H7 (cell line): ENCODE measurements around the gene DHRS9. TPM values are rescaled to one million over a fixed set of nuclear protein-coding genes. Genes with fewer than 3 reads are reported as not detected.
A peak's percentile ranks its signal among the peaks of the same experiment; 100 is the strongest.

Source experiments
- DNase-seq: peaks from one replicate; pipeline ENCODE4 v3.0.0; 2012
- H3K27me3 ChIP-seq: 2 replicates; pipeline ENCODE4 v1.6.0; 2011; ENCODE audit warnings: mild to moderate bottlenecking, low read length; ENCODE audit not compliant: control insufficient read depth, insufficient read depth
- H3K36me3 ChIP-seq: replicated peaks from 2 replicates; pipeline ENCODE4 v1.5.1; 2011; ENCODE audit warnings: low read length; ENCODE audit not compliant: control insufficient read depth, insufficient read depth
- H3K4me3 ChIP-seq: 2 replicates; pipeline ENCODE4 v1.5.1; 2011; ENCODE audit warnings: low read depth, mild to moderate bottlenecking, control low read depth, low read length, moderate library complexity; ENCODE audit not compliant: insufficient read depth
- total RNA-seq: library from RNA; depleted of rRNA; stranded (reverse); fragments of >200 nt; shearing (Covaris generic); gene quantifications from 2 replicates; pipeline ENCODE4 v1.2.3, GENCODE V29; 2014

The DHRS9 gene
- total RNA-seq, 1 experiment from 2014 or later: not detected

GRCh38 chr2:169105476-169105875 is 36.1 kb downstream of the DHRS9 start:
- H3K27me3 ChIP-seq: no peaks in the 10 kb centered on the region
- H3K4me3 ChIP-seq: no peak overlapping the region
- DNase-seq: no peak
- no peaks in the 10 kb centered on the region for H3K36me3 ChIP-seq

GRCh38 chr2:169106134-169106533 is 36.8 kb downstream of the DHRS9 start:
- no peaks in the 10 kb centered on the region for H3K36me3 ChIP-seq
- no peaks in the 10 kb centered on the region for H3K27me3 ChIP-seq
- DNase-seq: no peak
- no peak overlapping the region for H3K4me3 ChIP-seq

GRCh38 chr2:169106563-169107545 is 37.5 kb downstream of the DHRS9 start:
- Histone ChIP-seq H3K27me3 (no peaks in the 10 kb centered on the region), H3K36me3 (no peaks in the 10 kb centered on the region), H3K4me3 (no peak overlapping the region)
- no peak for DNase-seq

GRCh38 chr2:169107645-169108044 is 38.3 kb downstream of the DHRS9 start:
- DNase-seq: no peak
- Histone ChIP-seq H3K36me3 (no peaks in the 10 kb centered on the region), H3K27me3 (no peaks in the 10 kb centered on the region), H3K4me3 (no peak overlapping the region)

- Histone ChIP-seq H3K4me3 (no peak overlapping the region), H3K36me3 (no peaks in the 10 kb centered on the region), H3K27me3 (no peaks in the 10 kb centered on the region)
- DNase-seq: no peak
Observed at GRCh38 chr2:169108099-169108884, 38.9 kb downstream of the DHRS9 start.

GRCh38 chr2:169109502-169110409 is 40.4 kb downstream of the DHRS9 start:
- Histone ChIP-seq H3K4me3 (no peak overlapping the region), H3K27me3 (no peaks in the 10 kb centered on the region), H3K36me3 (no peaks in the 10 kb centered on the region)
- DNase-seq: peak; percentile 57

GRCh38 chr2:169110419-169110818 is 41.1 kb downstream of the DHRS9 start:
- no peak for DNase-seq
- H3K36me3 ChIP-seq: no peaks in the 10 kb centered on the region
- no peak overlapping the region for H3K4me3 ChIP-seq
- no peaks in the 10 kb centered on the region for H3K27me3 ChIP-seq

GRCh38 chr2:169110916-169111315 is 41.6 kb downstream of the DHRS9 start:
- H3K27me3 ChIP-seq: no peaks in the 10 kb centered on the region
- DNase-seq: no peak
- no peaks in the 10 kb centered on the region for H3K36me3 ChIP-seq
- H3K4me3 ChIP-seq: no peak overlapping the region

GRCh38 chr2:169112841-169113240 is 43.5 kb downstream of the DHRS9 start:
- H3K4me3 ChIP-seq: no peak overlapping the region
- H3K36me3 ChIP-seq: no peaks in the 10 kb centered on the region
- no peak for DNase-seq
- H3K27me3 ChIP-seq: no peaks in the 10 kb centered on the region

GRCh38 chr2:169114056-169114455 is 44.7 kb downstream of the DHRS9 start:
- no peaks in the 10 kb centered on the region for H3K27me3 ChIP-seq
- DNase-seq: no peak
- no peaks in the 10 kb centered on the region for H3K36me3 ChIP-seq
- no peak overlapping the region for H3K4me3 ChIP-seq

GRCh38 chr2:169116327-169116726 is 47.0 kb downstream of the DHRS9 start:
- H3K4me3 ChIP-seq: no peak overlapping the region
- no peak for DNase-seq
- H3K36me3 ChIP-seq: no peaks in the 10 kb centered on the region
- H3K27me3 ChIP-seq: no peaks in the 10 kb centered on the region

- H3K36me3 ChIP-seq: no peaks in the 10 kb centered on the region
- no peak overlapping the region for H3K4me3 ChIP-seq
- DNase-seq: no peak
- no peaks in the 10 kb centered on the region for H3K27me3 ChIP-seq
Observed at GRCh38 chr2:169116993-169117392, 47.6 kb downstream of the DHRS9 start.

- Histone ChIP-seq H3K36me3 (no peaks in the 10 kb centered on the region), H3K4me3 (no peak overlapping the region), H3K27me3 (no peaks in the 10 kb centered on the region)
- DNase-seq: no peak
Observed at GRCh38 chr2:169118060-169118459, 48.7 kb downstream of the DHRS9 start.

GRCh38 chr2:169119123-169119760 is 49.9 kb downstream of the DHRS9 start:
- H3K4me3 ChIP-seq: no peak overlapping the region
- DNase-seq: no peak
- H3K36me3 ChIP-seq: no peaks in the 10 kb centered on the region
- no peaks in the 10 kb centered on the region for H3K27me3 ChIP-seq
